OCI-LY3 (cell line): ENCODE measurements around the gene CELF2.
A peak's percentile ranks its signal among the peaks of the same experiment; 100 is the strongest.

Experiments used
- CTCF ChIP-seq: fragments of 200-600, 300-600 bp; sonication (generic); IDR thresholded peaks from 2 replicates; pipeline ENCODE4 v1.5.1; 2014; ENCODE audit warnings: antibody characterized with exemption, low read length, low read depth
- EZH2phosphoT487 ChIP-seq: fragments of 200-600 bp; shearing (Covaris generic); IDR thresholded peaks from 2 replicates; pipeline ENCODE4 v1.6.1; 2018; ENCODE audit warnings: antibody characterized with exemption, mixed run types, low read depth

- TF ChIP-seq CTCF: peak; percentile 30
- no peak for TF ChIP-seq EZH2phosphoT487
Measured at GRCh38 chr10:11142777-11143176, 125.1 kb downstream of the CELF2 start.
